H9 (cell line): ENCODE data around the gene POLA1. TPM values are rescaled to one million over a fixed set of nuclear protein-coding genes. Genes with fewer than 3 reads are reported as not detected.

Experiments used
- DNase-seq: peaks from one replicate; pipeline ENCODE4 v3.0.0-alpha.2; 2017
- H2AFZ ChIP-seq: one replicate; pipeline ENCODE4 v1.6.1; 2013; ENCODE audit warnings: mild to moderate bottlenecking, low read length, control low read depth, moderate library complexity
- H2AK5ac ChIP-seq: 2 replicates; pipeline ENCODE4 v1.6.1; 2013; ENCODE audit warnings: low read length, control low read depth, mixed read lengths; ENCODE audit not compliant: insufficient read length
- H2BK120ac ChIP-seq: one replicate; pipeline ENCODE4 v1.6.1; 2013; ENCODE audit warnings: low read depth, mild to moderate bottlenecking, low read length, control low read depth, inconsistent platforms; ENCODE audit not compliant: poor library complexity, severe bottlenecking
- H2BK12ac ChIP-seq: 2 replicates; pipeline ENCODE4 v1.6.1; 2013; ENCODE audit warnings: low read length, control low read depth, mixed read lengths, low read depth; ENCODE audit not compliant: insufficient read length
- H2BK15ac ChIP-seq: 2 replicates; pipeline ENCODE4 v1.6.1; 2013; ENCODE audit warnings: low read depth, low read length, control low read depth
- H2BK20ac ChIP-seq: one replicate; pipeline ENCODE4 v1.6.1; 2013; ENCODE audit warnings: low read depth, mild to moderate bottlenecking, low read length, control low read depth, inconsistent platforms; ENCODE audit not compliant: poor library complexity, severe bottlenecking
- H2BK5ac ChIP-seq: 2 replicates; pipeline ENCODE4 v1.6.1; 2013; ENCODE audit warnings: low read length, control low read depth, mixed read lengths; ENCODE audit not compliant: insufficient read length
- H3K14ac ChIP-seq: 2 replicates; pipeline ENCODE4 v1.6.1; 2013; ENCODE audit warnings: low read length, control low read depth; ENCODE audit not compliant: insufficient read depth
- H3K18ac ChIP-seq: 2 replicates; pipeline ENCODE4 v1.6.1; 2013; ENCODE audit warnings: low read depth, mild to moderate bottlenecking, mixed read lengths, low read length, control low read depth; ENCODE audit not compliant: insufficient read length
- H3K23ac ChIP-seq: 2 replicates; pipeline ENCODE4 v1.6.1; 2013; ENCODE audit warnings: low read length, control low read depth, mixed read lengths, low read depth; ENCODE audit not compliant: insufficient read length
- H3K23me2 ChIP-seq: 2 replicates; pipeline ENCODE4 v1.6.1; 2013; ENCODE audit warnings: low read depth, mild to moderate bottlenecking, mixed read lengths, low read length, control low read depth; ENCODE audit not compliant: insufficient read length, poor library complexity, severe bottlenecking
- H3K27ac ChIP-seq: 2 replicates; pipeline ENCODE4 v1.5.1; 2013; ENCODE audit warnings: low read length, control low read depth, mixed read lengths, low read depth; ENCODE audit not compliant: insufficient read length
- H3K27me3 ChIP-seq: 2 replicates; pipeline ENCODE4 v1.6.1; 2013; ENCODE audit warnings: low read length, control low read depth, inconsistent platforms; ENCODE audit not compliant: insufficient read depth
- H3K4ac ChIP-seq: 2 replicates; pipeline ENCODE4 v1.6.1; 2013; ENCODE audit warnings: low read depth, mild to moderate bottlenecking, control low read depth, inconsistent platforms, low read length, moderate library complexity
- H3K4me1 ChIP-seq: 2 replicates; pipeline ENCODE4 v1.6.1; 2013; ENCODE audit warnings: low read length, control low read depth, inconsistent platforms; ENCODE audit not compliant: insufficient read depth
- H3K4me2 ChIP-seq: 2 replicates; pipeline ENCODE4 v1.6.1; 2013; ENCODE audit warnings: low read length, control low read depth, mixed read lengths; ENCODE audit not compliant: insufficient read length, insufficient read depth
- H3K56ac ChIP-seq: 2 replicates; pipeline ENCODE4 v1.6.1; 2013; ENCODE audit warnings: low read depth, mild to moderate bottlenecking, mixed read lengths, low read length, control low read depth; ENCODE audit not compliant: insufficient read length
- H3K79me1 ChIP-seq: 2 replicates; pipeline ENCODE4 v1.6.1; 2013; ENCODE audit warnings: low read depth, mild to moderate bottlenecking, moderate library complexity, low read length, control low read depth, inconsistent platforms; ENCODE audit not compliant: insufficient read depth, poor library complexity, severe bottlenecking
- H3K79me2 ChIP-seq: 2 replicates; pipeline ENCODE4 v1.6.1; 2013; ENCODE audit warnings: low read length, control low read depth, inconsistent platforms; ENCODE audit not compliant: insufficient read depth
- H3K9ac ChIP-seq: 2 replicates; pipeline ENCODE4 v1.6.1; 2013; ENCODE audit warnings: low read length, control low read depth, mixed read lengths; ENCODE audit not compliant: insufficient read length; ENCODE audit errors: extremely low read depth
- H3K9me3 ChIP-seq: one replicate; pipeline ENCODE4 v1.6.1; 2013; ENCODE audit warnings: low read depth, low read length, inconsistent platforms; ENCODE audit not compliant: control insufficient read depth
- H3T11ph ChIP-seq: one replicate; pipeline ENCODE4 v1.6.1; 2013; ENCODE audit warnings: mild to moderate bottlenecking, low read length, control low read depth, inconsistent platforms
- H4K20me1 ChIP-seq: one replicate; pipeline ENCODE4 v1.6.1; 2013; ENCODE audit not compliant: control insufficient read depth, insufficient read length, insufficient read depth
- H4K5ac ChIP-seq: 2 replicates; pipeline ENCODE4 v1.6.1; 2013; ENCODE audit warnings: low read depth, mild to moderate bottlenecking, mixed read lengths, low read length, control low read depth; ENCODE audit not compliant: insufficient read length
- H4K8ac ChIP-seq: replicated peaks from 2 replicates; pipeline ENCODE4 v1.6.1; 2013; ENCODE audit warnings: low read length, control low read depth, mixed read lengths, low read depth; ENCODE audit not compliant: insufficient read length
- H4K91ac ChIP-seq: 2 replicates; pipeline ENCODE4 v1.6.1; 2013; ENCODE audit warnings: low read depth, mild to moderate bottlenecking, moderate library complexity, mixed read lengths, low read length, control low read depth; ENCODE audit not compliant: insufficient read length
- H3K27ac Mint-ChIP-seq, 3 experiments: 2 replicates in 2 of 3; 3 replicates in 1 of 3; pipeline ENCODE4 v1.8.0; 2020 to 2021; ENCODE audit warnings: mixed read lengths in 3 of 3, mild to moderate bottlenecking in 1 of 3, moderate library complexity in 1 of 3
- H3K27me3 Mint-ChIP-seq: 2 replicates; pipeline ENCODE4 v1.8.0; 2021; ENCODE audit warnings: low read depth, mild to moderate bottlenecking, moderate library complexity, mixed read lengths
- H3K36me3 Mint-ChIP-seq, 3 experiments: 2 replicates in 2 of 3; 3 replicates in 1 of 3; pipeline ENCODE4 v1.8.0; 2020 to 2021; ENCODE audit warnings: low read depth in 3 of 3, mixed read lengths in 3 of 3; ENCODE audit not compliant: insufficient read depth in 1 of 3
- H3K4me1 Mint-ChIP-seq, 2 experiments: 2 replicates each; pipeline ENCODE4 v1.8.0; 2020; ENCODE audit warnings: mixed read lengths in 2 of 2
- H3K4me3 Mint-ChIP-seq, 2 experiments: 2 replicates in 1 of 2; 3 replicates in 1 of 2; pipeline ENCODE4 v1.8.0; 2020 to 2021; ENCODE audit warnings: mild to moderate bottlenecking in 2 of 2, mixed read lengths in 2 of 2, moderate library complexity in 1 of 2
- H3K9me3 Mint-ChIP-seq, 2 experiments: 2 replicates in 1 of 2; 3 replicates in 1 of 2; pipeline ENCODE4 v1.8.0; 2020; ENCODE audit warnings: mild to moderate bottlenecking in 2 of 2, mixed read lengths in 2 of 2, moderate library complexity in 1 of 2
- CTCF ChIP-seq: fragments of 200-600 bp; sonication (generic); conservative IDR thresholded peaks from 3 replicates; pipeline ENCODE4 v1.8.0; 2021; ENCODE audit warnings: antibody characterized with exemption, mild to moderate bottlenecking
- WGBS: extraction: QIAGEN DNeasy Blood & Tissue Kit; methylation state at CpG from one replicate; pipeline ENCODE4 v1.1.7; 2013; ENCODE audit warnings: missing lambda C conversion rate, low lambda C conversion rate, mixed read lengths; ENCODE audit not compliant: insufficient read length; ENCODE audit errors: extremely low coverage; 5-methylcytosine and 5-hydroxymethylcytosine counted together
- total RNA-seq: library from RNA; stranded (reverse); gene quantifications from 2 replicates; pipeline ENCODE4 v1.2.1, GENCODE V29; 2021

Gene POLA1
- total RNA-seq, 1 experiment from 2014 or later: 60.2 TPM

DNA sequence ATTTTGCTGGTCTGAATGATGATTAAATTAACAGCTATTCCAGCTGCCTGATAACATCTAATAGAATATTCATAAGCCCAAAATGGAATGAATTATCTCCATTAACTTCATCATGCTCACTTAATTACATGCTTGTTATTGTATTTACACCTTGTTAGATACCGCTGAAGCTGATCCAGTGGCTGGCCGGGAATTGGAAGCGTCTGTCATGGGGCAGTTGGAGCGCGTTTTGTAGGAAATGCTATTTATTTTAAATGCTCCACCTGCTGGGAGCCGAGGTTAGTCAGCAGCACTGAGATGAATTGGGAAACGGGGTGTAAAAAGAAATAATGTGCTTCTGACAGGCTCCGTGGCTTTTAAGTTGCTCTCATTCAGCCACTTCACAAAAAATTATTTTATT, 296.8 kb downstream of the POLA1 start:
- H3K4me1 Mint-ChIP-seq: peaks cover 44 to 52% of the 10 kb centered on the region in 2 experiments
- Histone ChIP-seq H3K27ac (no peak overlapping the region), H3K79me2 (no peaks in the 10 kb centered on the region), H3K23me2 (no peaks in the 10 kb centered on the region), H3K18ac (no peak overlapping the region), H3K9ac (no peak overlapping the region), H4K5ac (no peak overlapping the region), H3K23ac (no peak overlapping the region), H2AFZ (no peak overlapping the region), H3K27me3 (no peaks in the 10 kb centered on the region), H2BK20ac (no peak overlapping the region), H3K79me1 (no peaks in the 10 kb centered on the region), H2BK5ac (no peak overlapping the region), H4K8ac (no peak overlapping the region), H3K4me2 (no peak overlapping the region), H3K56ac (no peak overlapping the region), H3K14ac (no peak overlapping the region), H2AK5ac (no peak overlapping the region), H2BK12ac (no peak overlapping the region), H3T11ph (no peak overlapping the region), H2BK120ac (no peak overlapping the region), H4K91ac (no peak overlapping the region), H3K9me3 (no peaks in the 10 kb centered on the region), H3K4ac (no peak overlapping the region), H4K20me1 (no peaks in the 10 kb centered on the region), H2BK15ac (no peak overlapping the region), H3K4me1 (peaks cover 8% of the 10 kb centered on the region; the same call in 1 of the 2 replicates)
- H3K4me3 Mint-ChIP-seq: no peak overlapping the region
- peak; percentile 43 for DNase-seq
- TF ChIP-seq CTCF: peak; percentile 49; the same call in 2 of the 3 replicates
- peaks cover 12% of the 10 kb centered on the region for H3K27me3 Mint-ChIP-seq
- peaks cover 0 to 4% (median 4%) of the 10 kb centered on the region in 3 experiments; a peak in 3 of 7 replicates for H3K36me3 Mint-ChIP-seq
- WGBS: no CpG with 5 or more reads among the region's 8 CpGs
- no peaks in the 10 kb centered on the region for H3K9me3 Mint-ChIP-seq
- H3K27ac Mint-ChIP-seq: no peak overlapping the region
